NAMALWA (cell line): ENCODE data around the gene BCAS1.

Source experiments
- DNase-seq: peaks from one replicate; pipeline ENCODE4 v3.0.0-alpha.2; 2015; ENCODE audit warnings: low spot score

Gene BCAS1

DNA sequence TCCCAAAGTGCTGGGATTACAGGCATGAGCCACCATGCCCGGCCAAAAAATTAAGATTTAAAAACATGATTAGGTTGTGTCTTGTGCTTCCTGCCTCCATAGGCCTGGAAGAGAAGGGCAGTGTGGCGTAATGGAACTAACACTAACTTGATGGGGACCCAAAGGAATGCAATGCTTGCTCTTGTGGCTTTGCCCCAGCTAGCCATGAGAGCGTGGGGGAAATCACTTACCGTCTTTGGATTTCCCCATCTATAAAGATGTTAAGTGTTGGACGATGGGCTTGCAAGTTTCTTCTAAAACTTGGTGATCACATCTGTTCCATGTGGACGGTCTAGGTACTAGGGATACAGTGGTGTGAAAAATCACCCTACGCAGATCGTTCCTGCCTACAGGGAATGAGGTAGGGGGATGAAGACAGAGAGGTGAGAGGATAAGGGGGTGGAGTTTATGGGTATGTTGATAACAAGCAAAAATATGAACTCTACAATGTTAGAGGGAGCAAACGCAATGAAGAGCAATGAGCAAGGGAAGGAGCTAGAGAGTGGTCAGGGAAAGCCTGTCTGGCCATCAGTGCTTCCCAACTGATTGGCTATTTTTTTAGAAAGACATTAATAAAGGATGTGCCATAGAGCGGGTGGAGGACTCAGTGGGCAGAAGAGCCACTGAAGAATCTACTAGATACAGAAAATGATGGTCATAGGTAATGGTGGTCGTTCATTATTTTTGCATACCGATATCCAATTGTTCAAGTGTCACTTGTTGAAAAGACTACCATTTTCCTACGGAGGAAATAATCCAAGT is 165.2 kb downstream of the BCAS1 start:
- no peak for DNase-seq

DNA sequence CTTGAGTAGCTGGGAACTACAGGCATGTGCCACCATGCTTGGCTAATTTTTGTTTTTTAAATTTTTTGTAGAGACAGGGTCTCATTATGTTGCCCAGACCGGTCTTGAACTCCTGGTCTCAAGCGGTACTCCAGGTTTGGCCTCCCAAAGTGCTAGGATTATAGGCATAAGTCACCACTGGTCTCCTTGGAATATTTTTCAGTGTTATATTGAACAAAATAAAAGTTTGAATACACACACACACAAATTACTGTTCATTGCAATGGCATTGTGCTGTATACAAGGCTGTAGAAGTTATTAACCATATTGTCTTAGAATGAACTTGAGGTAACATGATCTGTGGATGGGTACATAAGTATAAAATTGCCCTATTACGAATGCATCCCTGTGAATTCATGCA is 166.1 kb downstream of the BCAS1 start:
- no peak for DNase-seq

DNA sequence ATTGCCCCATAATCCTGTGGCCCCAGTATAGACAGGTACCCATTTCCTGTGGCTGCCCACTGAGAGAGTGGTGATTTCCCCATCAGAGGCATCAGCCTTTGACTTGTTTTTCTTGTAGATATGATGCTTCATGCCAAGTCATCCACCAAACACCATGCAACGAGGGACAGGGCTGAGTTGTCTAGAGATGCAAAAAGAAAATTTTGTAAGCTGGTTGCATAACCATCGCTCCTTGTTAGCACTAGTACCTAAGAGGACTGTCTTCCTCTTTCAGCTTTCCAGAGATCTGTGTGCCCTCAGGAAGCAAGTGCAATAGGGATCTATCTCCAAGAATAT is 166.8 kb downstream of the BCAS1 start:
- DNase-seq = no peak

DNA sequence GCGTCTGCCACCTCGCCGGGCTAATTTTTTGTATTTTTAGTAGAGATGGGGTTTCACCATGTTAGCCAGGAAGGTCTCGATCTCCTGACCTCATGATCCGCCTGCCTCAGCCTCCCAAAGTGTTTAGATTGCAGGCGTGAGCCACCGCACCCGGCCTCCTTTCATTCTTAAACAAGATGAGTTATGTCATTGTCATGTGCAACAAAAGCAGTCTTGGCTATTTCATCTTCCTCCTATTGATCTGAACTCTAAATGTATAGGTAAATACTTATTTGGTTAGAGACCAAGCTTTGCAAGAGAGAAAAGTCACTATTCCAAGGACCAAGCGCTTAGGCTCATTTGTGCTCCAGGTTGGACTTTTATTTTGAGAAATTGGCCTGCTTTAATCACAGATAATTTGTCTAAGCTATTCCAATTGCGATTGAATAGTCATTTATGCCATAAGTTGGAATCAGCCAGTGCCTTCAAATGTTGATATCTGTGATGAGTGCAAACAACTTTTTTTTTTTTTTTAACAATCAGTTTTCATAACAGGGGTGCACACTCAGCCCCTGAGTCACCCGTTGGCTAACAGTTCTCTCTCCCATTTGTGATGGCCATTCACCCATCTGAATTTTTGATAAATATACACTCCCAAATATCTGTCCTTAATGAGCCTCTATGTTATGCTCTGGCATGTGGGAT is 167.3 kb downstream of the BCAS1 start:
- no peak for DNase-seq

DNA sequence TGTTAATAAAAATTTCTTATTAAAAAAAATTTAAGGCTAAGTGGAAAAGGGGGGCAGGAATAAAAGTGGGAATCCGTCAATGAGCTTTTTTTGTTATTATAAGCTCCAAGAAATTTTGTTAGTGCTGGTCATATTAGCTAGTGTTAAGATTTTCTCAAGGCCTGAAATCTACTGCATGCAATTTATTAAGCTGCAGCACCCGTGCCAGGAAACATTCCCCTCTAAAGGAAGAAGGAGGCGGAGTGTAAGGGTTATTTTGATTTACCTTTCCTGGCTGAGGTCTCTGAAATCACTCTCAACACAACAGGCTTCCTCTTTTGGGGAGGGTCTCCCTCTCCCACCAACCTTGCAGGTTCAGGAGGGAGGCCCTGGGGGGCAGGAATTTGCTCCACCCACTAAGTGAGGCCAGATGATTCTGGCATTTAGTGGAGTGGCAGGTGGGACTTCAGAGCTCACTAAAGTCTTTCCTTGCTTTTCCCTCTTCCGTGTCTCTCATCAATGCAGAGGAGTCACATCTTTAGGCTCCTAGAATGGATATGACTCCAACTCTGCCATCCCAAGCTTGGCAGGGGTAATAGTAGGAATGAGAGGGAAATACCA is 168.8 kb downstream of the BCAS1 start:
- no peak for DNase-seq

DNA sequence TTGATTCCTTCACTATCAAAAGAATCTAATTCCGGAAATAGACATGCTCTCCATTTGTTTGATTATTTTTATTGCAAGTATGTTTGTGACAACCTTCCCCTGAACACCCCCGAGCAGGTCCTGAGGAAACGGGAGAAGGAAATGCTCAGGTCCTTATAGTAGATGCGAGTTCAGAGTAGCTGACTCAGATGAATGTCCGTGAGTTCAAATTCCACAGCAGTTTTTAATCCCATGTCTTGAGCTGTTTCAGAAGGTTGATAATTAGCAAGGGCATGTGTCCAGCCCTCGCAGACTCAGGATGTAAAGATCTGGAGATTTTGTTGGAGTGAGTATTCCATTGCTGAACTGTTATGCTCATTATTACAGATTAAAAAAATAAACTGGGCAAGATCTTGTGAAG is 169.3 kb downstream of the BCAS1 start:
- no peak for DNase-seq

DNA sequence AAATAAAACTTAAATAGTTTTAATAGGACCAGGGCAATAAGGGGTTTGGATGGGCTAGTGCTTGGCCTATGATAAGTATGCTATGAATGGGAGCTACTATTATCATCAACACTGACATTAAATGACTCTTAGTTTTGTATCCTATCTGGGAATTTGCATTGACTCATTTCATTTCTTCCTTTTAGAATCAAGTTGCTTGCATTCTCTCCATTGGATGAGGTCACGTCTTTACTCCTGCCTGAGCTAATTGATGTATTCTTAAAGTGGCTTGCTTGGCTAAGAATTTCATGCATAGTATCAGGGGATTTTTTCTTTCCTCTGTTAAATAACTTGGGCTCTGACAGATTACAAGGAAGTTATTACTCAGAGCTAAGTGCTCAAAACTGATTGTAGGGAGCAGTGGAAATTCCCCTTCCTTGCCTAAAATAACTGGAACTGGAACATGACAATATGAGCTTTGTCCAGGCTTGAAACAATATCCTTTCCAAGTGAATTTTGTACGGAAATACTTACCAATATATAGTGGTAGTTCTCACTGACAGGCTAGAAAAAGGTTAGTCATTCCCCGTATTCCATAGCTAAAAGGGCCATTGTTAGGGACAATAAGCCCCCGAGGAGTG is 169.9 kb downstream of the BCAS1 start:
- DNase-seq = no peak

DNA sequence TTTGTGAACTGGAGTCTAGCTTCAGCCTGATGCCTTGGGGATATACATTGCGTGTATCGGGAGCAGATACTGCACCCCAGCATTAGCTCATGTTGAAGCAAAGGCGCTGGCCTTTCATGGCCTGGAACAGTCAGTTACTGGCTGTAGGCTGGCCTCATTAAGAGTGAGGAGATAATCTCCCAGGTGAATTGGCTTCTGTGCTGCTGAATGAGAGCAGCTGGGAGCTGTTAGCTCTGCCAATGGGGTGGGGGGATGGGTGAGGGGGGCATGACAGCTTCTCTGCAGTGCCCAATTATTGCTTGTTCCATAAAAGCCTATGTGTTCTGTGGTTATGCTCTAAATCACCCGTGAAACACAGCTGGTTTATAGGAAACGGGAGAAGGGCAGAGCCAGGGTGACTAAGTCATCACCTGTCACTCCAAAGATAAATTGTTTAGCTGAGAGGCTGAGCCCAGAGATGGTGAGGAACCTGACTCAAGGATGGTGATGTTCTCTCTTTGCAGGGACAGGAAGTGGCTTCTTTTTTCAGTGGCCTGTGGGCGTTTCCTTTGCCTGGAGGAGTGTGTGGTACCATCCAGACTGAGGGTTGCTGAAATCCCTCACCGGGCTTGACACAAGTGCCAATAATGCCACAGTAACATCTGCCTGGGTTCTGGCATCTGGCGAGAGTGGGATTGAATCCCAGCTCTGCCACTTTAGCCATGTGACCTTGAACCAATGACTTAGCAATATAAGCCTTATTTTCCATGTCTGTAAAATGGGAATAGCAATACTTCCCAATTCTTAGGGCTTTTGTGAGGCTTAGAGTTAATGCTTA is 170.8 kb downstream of the BCAS1 start:
- peak; percentile 78 for DNase-seq

DNA sequence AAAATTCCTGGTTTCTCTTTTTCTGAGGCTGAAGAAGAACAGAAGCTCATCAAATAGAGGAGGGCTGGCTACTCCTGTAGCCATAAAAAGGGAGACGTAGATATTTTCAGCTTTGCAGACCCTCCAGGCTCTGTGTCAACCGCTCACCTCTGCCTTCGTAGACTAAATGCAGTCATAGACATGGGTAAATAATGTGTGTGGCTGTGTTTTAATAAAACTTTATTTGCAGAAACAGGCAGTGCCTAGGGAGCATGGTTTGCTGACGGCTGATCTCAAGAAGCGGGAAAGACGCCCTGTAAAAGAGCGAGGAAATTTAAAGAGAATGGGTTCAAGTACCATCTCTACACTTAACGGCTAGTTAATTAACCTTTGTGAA is 171.8 kb downstream of the BCAS1 start:
- DNase-seq = no peak

DNA sequence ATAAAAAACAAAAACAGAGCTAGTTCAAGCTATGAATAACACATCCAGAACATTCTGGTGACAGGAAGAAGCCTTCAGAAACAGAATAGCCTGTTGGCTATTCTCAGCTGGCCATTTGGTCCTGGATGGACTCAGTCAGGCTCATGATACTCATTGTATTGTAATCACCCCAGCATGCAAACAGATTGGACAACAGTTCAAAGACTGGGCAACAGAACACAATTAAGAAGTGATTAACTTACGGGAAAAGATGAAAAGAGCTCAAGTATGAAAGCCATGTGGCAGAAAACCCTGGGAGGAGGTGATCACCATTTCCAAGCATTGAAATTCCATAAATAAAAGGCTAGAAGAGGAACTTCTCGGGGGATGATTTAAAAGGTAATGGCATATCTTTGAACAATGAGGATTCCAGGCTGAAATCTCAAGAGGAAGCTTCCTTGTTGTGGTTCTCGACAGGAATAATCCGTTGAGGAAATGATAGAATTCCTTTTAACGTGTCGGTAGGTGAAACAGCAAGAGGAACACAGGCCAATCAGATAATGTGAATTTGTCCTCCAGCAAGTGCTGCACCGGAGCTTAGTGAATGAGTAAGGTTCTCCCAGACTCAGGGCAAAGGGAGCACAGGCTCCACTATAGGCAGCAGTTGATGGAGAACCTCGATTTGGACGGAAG is 172.4 kb downstream of the BCAS1 start:
- no peak for DNase-seq

DNA sequence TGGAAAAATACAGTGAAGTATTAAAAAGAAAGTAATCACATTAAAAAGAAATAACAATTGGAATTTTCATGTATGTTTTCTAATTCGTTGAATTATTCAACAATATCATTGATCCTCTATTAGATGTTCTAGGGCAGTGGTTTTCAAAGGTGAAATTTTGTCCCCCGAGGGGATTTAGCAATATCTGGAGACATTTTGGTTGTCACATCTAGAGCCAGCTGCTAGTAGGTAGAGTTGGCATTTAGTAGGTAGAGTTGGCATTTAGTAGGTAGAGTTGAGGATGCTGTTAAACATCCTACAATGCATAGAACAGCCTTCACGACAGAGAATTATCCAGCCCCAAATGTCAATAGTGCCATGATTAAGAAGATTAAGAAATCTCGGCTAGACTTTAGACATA is 173.7 kb downstream of the BCAS1 start:
- DNase-seq = no peak

DNA sequence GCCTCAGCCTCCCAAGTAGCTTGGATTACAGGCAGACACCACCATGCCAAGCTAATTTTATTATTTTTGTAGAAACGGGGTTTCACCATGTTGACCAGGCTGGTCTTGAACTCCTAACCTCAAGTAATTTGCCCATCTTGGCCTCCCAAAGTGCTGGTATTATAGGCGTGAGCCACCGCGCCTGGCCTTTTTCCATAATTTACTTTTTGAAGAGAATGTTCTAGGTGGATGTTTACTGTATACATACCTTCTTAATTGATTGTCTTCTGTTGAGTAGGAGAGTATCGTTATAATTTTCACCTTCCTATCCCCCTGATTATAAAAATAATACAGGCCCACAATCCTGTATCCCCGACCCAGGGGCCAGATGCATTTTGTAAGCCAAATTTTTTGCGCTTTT is 174.4 kb downstream of the BCAS1 start:
- DNase-seq = no peak

DNA sequence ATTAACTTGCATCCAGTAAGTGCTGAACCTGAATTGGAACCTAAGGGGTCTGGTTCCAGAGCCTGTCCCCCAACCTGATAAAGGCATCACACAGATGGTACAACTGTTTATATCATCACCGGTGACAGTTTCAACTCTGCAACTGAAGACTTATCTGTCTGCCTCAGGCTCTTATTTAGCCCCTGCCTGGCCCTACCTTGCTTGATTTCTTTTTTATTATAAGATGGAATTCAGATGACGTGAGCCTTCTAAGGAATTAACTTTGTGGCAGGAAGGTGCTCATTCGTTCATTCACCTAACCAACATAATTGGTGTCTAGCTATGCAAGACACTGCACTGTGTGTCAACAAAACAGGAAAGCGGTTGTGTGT is 175.0 kb downstream of the BCAS1 start:
- no peak for DNase-seq

DNA sequence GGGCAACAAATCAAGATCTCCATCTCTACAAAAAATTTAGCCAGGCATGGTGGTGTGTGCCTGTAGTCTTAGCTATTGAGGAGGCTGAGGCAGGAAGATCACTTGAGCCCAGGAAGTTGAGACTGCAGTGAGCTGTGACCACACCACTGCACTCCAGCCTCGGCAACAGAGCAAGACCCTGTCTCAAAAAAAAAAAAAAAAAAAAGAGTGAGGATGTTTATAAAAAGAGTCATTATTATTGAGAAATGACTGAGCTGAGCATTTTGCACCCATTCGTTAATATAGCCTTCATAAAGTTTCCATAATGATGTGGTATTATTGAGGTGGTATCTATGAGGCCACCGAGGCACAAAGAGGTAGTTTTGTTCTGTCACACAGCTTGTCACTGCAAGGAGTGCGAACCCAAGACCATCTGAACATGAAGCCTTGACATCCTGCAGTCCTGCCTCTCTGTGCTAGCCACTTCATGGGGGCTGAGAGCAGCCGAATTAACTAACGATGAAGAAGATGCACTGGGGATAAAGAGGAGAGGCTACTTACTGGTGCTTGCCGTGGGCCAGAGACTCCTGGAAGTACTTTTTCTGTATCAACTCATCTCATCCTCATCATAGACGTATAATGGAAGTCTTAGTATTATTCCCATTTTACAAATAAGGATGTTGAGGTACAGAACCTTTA is 175.5 kb downstream of the BCAS1 start:
- DNase-seq = peak; percentile 43
